Colonic mucosa (tissue), 4 donors: ENCODE results near the gene GSN. TPM values are rescaled to one million over a fixed set of nuclear protein-coding genes. Genes with fewer than 3 reads are reported as not detected.

Experiments
- DNase-seq: peaks from one replicate; pipeline ENCODE4 v3.0.0-alpha.2; 2020
- H3K27ac ChIP-seq: fragments of 200-600 bp; one replicate; pipeline ENCODE4 v1.8.0; 2021
- H3K27me3 ChIP-seq: fragments of 200-600 bp; one replicate; pipeline ENCODE4 v1.8.0; 2021
- H3K36me3 ChIP-seq: fragments of 200-600 bp; one replicate; pipeline ENCODE4 v1.8.0; 2021
- H3K4me1 ChIP-seq: fragments of 200-600 bp; one replicate; pipeline ENCODE4 v1.8.0; 2021; ENCODE audit warnings: mild to moderate bottlenecking
- H3K4me3 ChIP-seq: fragments of 200-600 bp; one replicate; pipeline ENCODE4 v1.8.0; 2021
- H3K9ac ChIP-seq, 2 donors: one replicate each; pipeline ENCODE4 v1.7.0; 2013; ENCODE audit warnings: control low read depth in 2 of 2, low read depth in 2 of 2, low read length in 2 of 2
- H3K9me3 ChIP-seq: fragments of 200-600 bp; one replicate; pipeline ENCODE4 v1.8.0; 2021
- CTCF ChIP-seq: fragments of 200-600 bp; IDR thresholded peaks from one replicate; pipeline ENCODE4 v1.8.0; 2022; ENCODE audit warnings: antibody characterized with exemption, mild to moderate bottlenecking
- intact Hi-C: fragments of 100-400 bp; cut with DNase I; formaldehyde crosslinking; loops from one replicate; pipeline ENCODE4 v1.14.1; 2022
- total RNA-seq, 2 donors: library from RNA; stranded (reverse); fragmentation: NEBNext Ultra II Directional in 1 of 2; extraction: Animal tissue kit (Norgen Biotek cat#: 25700) in 1 of 2; gene quantifications; one replicate each; pipeline ENCODE4 v1.2.1, GENCODE V29; 2021
- donor health status: healthy.
- donor health status: DM: no; HTN: no; CAD: no.
- donor health status: DM: no; HTN: no; CAD: no.

GSN gene
- total RNA-seq, 2 donors from 2014 or later: 413 to 553 TPM

- no peaks in the 10 kb centered on the region for H3K9me3 ChIP-seq
- no peaks in the 10 kb centered on the region for H3K36me3 ChIP-seq
- H3K27ac ChIP-seq: peak overlapping the region; percentile 98
- no peaks in the 10 kb centered on the region for H3K27me3 ChIP-seq
- H3K9ac ChIP-seq: peak overlapping the region in 1 of 2 donors; percentile 14
- no peak for TF ChIP-seq CTCF
- peaks cover 9% of the 10 kb centered on the region for H3K4me1 ChIP-seq
- peak; percentile 33 for DNase-seq
- no peak overlapping the region for H3K4me3 ChIP-seq
- intact Hi-C loops: no loop called here
Observed at GRCh38 chr9:121273064-121273775, 5.3 kb downstream of the GSN start.

GRCh38 chr9:121274851-121275250, 6.9 kb downstream of the GSN start:
- no peak for DNase-seq
- Histone ChIP-seq H3K27ac (no peak overlapping the region), H3K9me3 (no peaks in the 10 kb centered on the region), H3K27me3 (no peaks in the 10 kb centered on the region), H3K4me3 (no peak overlapping the region), H3K36me3 (no peaks in the 10 kb centered on the region), H3K9ac (no peak overlapping the region), H3K4me1 (peaks cover 19% of the 10 kb centered on the region)
- no peak for TF ChIP-seq CTCF
- intact Hi-C loops: loop anchor here (5.0 kb wide), 1 partner anchor 47 kb away; no protein-coding TSS in a partner anchor

- H3K4me1 ChIP-seq: peaks cover 29% of the 10 kb centered on the region
Observed at GRCh38 chr9:121275781-121276658, 8.1 kb downstream of the GSN start.

GRCh38 chr9:121277026-121277425, 9.1 kb downstream of the GSN start:
- DNase-seq: no peak
- Histone ChIP-seq H3K4me1 (peaks cover 29% of the 10 kb centered on the region), H3K9ac (no peak overlapping the region)

More at GRCh38 chr9:121275781-121276658, 8.1 kb downstream of the GSN start:
- Histone ChIP-seq H3K36me3 (no peaks in the 10 kb centered on the region), H3K27me3 (no peaks in the 10 kb centered on the region), H3K9me3 (no peaks in the 10 kb centered on the region), H3K9ac (no peak overlapping the region), H3K27ac (no peak overlapping the region), H3K4me3 (no peak overlapping the region)
- DNase-seq: no peak
- TF ChIP-seq CTCF: no peak
- intact Hi-C loops: loop anchor here (5.0 kb wide), 1 partner anchor 46 kb away; no protein-coding TSS in a partner anchor

More at GRCh38 chr9:121277026-121277425, 9.1 kb downstream of the GSN start:
- Histone ChIP-seq H3K9me3 (no peaks in the 10 kb centered on the region), H3K4me3 (no peak overlapping the region), H3K27ac (peak overlapping the region; percentile 69), H3K36me3 (no peaks in the 10 kb centered on the region), H3K27me3 (no peaks in the 10 kb centered on the region)
- intact Hi-C loops: loop anchor here (5.0 kb wide), 1 partner anchor 45 kb away; no protein-coding TSS in a partner anchor
- TF ChIP-seq CTCF: no peak
